SKM-1 (cell line): ENCODE measurements around the gene SARDH.

ENCODE experiments used
- DNase-seq: peaks from one replicate; lab custom pipeline; 2025; ENCODE audit not compliant: unreplicated experiment; lab: John Stamatoyannopoulos, UW

Gene SARDH

DNA sequence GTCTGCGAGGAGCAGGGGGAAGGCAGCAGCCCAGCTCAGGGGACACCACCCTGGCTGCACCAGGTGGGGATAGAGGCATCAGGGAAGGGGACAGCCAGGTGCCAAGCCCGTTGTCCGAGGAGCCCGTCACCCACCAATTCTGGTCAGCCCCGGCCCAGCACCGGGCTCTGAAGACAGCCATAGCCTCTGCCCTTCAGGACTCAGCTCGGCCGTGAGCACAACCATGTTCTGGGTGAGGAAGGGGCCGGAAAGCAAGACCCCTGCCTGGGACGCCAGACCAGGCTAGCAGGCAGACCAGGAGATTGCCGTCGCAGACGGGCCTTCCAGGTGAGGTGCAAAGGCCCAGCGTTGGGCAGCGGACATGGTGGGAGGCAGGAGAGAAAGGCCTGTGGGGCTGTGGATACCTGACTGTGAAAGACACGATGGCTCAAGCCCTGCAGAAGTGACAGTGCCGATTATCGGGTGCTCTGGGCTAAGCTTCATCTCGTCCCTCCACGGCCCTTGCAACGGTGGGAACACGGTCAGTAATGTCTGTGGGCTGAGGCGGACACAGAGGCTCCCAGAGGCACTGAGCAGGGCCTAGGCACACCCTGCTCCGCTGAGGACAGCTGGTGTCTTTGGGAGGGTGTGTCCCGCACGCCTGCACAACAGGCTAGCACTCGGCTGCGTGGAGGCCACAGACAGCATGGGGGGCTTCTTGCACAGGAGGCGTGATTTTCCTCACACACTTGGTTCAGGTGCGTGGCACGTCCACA is 65.5 kb downstream of the SARDH start:
- no peak for DNase-seq

- DNase-seq, result no peak
These were observed 66.8 kb downstream of the SARDH start for GRCh38 chr9:133671371-133671770.

- no peak for DNase-seq
These were observed 67.7 kb downstream of the SARDH start for GRCh38 chr9:133670466-133670865.

GRCh38 chr9:133669182-133669801 is 68.9 kb downstream of the SARDH start:
- DNase-seq, result no peak

GRCh38 chr9:133667759-133668450 is 70.2 kb downstream of the SARDH start:
- no peak for DNase-seq

- DNase-seq, result no peak
These were observed 71.3 kb downstream of the SARDH start for GRCh38 chr9:133666845-133667244.

GRCh38 chr9:133666387-133666786 is 71.8 kb downstream of the SARDH start:
- no peak for DNase-seq

GRCh38 chr9:133665535-133665934 is 72.6 kb downstream of the SARDH start:
- no peak for DNase-seq

- no peak for DNase-seq
These were observed 73.1 kb downstream of the SARDH start for GRCh38 chr9:133665096-133665495.

DNA sequence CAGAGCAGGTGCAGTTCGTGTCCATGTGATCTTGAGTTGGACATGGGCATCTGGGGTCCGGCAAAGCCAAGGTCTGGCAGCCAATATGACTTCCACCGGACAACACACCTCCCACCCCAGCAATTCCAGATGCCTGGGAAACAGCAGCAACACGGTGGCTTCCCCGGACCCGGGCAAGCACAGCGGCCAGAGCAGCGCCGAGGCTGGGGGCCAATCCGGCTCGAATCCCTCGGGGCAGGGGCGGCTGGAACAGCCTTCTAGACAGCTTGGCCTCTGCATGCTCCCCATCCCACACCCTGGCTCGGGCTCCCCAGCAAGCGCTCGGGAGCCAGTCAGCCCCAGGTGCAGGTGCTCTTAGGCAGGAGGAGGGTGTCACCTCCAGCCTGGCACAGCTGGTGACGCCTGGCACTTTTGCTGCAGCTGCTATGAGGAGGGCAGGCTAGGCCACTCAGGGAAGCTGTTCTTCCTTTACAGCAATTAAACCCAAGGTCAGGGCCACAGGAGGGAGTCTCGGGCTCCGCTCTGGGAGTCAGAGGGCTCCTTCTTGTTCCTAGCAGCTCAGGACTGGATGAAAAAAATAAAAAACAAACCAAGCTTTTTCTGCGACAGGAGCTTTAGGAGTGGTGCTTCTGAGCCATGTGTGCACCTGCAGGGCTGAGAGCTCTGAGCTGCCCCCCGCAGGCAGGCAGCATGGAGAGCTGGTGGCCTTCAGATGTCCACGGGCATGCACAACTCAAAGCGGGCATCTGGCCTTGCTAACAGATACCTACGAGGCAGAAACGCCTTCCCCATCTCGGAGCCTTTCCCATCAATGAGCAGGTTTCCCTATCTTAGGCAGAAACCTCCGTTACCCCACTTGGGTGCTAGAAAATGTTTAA is 73.7 kb downstream of the SARDH start:
- DNase-seq, result no peak

DNA sequence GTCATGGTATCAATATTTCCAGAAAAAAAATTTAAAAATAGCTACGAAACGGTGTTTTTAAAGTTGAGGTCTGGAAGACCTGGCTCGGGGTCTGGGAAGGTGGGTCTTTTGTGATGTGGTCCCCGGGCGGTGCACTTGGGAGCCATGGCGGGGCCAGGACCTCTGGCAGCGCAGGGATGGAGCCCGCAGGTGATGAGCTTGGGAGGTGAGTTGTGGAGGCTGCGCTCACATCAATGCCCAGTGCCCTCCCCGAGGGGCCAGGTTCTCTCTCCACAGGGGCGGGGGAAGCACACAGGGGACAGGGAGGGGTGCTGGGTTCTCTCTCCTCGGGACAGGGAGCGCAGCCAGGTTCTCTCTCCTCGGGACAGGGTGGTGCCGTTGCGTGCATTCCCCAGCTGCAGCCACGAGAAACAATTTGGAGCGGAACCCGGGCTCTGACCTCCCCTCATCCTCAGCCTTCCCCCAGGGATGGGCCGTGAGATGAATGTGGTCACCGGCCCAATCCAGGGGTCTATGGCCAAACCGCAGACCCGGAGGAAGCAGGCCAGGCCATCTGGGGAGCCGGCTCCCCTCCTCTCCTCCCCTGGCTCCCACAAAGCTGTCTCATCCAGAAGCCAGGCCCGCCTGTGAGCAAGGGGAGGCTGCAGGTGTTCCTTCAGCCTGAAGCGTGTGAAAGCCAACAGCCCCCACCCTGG is 76.2 kb downstream of the SARDH start:
- DNase-seq, result no peak

DNA sequence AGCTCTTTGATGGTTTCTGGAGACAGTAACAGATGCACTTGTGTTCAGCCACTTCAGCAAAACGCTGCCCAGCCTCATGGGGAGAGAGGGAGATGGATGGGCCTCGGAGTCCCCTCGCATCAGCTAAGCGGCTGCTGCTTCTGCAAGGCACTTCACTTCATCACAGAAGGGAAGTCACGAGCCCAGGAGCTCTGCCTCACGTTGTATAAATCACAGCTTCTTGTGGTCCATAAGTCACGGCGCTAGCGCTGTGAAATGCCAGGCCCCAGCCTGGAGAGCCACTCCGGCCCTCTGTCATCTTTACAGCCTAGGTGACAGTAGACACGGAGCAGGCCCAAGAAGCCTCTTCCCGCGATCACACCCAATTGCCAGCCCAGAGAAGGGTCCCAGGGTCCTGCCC is 78.6 kb downstream of the SARDH start:
- DNase-seq, result no peak

- DNase-seq, result no peak
These were observed 79.4 kb downstream of the SARDH start for GRCh38 chr9:133658442-133659431.

GRCh38 chr9:133657120-133657661 is 81.0 kb downstream of the SARDH start:
- DNase-seq, result no peak

DNA sequence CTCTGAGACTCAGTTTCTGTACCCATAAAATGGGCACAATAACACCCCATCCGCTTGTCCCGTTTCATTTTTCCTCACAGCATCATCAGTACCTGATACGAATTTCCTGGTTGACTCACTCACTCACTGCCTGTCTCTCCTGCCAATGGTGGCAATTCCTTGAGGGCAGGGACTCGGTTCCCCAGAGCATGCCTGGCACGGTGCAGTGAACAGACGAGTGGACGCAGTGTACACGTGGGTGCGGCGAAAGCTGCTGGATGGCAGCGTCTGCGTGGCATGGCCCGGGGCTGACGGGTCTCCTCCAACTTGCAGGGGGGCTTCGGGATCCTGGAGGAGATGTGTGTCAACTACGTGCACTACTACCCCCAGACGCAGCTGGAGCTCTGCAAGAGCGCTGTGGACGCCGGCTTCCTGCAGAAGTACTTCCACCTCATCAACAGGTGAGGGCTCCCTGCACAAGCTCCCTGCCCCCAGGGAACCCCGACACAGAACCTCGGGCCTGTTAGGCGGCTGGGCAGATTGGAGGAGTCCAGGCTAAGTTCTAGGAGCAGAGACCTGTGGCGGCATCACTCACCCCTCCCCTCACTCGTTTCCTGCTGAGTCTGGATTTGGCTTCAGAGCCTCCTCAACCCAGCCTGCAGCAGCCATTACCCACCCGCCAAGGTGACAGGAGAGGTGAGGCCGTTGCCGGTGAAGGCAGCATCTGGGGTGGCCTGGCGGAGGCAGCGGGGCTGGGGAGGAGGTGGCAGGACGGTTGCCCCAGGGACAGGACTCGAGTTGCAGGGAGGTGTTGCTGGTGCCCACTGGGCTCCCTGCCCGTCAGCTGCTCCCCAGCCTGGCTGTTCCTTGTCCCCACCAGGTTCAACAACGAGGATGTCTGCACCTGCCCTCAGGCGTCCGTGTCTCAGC is 81.7 kb downstream of the SARDH start:
- no peak for DNase-seq

GRCh38 chr9:133655701-133656100 is 82.5 kb downstream of the SARDH start:
- no peak for DNase-seq

DNA sequence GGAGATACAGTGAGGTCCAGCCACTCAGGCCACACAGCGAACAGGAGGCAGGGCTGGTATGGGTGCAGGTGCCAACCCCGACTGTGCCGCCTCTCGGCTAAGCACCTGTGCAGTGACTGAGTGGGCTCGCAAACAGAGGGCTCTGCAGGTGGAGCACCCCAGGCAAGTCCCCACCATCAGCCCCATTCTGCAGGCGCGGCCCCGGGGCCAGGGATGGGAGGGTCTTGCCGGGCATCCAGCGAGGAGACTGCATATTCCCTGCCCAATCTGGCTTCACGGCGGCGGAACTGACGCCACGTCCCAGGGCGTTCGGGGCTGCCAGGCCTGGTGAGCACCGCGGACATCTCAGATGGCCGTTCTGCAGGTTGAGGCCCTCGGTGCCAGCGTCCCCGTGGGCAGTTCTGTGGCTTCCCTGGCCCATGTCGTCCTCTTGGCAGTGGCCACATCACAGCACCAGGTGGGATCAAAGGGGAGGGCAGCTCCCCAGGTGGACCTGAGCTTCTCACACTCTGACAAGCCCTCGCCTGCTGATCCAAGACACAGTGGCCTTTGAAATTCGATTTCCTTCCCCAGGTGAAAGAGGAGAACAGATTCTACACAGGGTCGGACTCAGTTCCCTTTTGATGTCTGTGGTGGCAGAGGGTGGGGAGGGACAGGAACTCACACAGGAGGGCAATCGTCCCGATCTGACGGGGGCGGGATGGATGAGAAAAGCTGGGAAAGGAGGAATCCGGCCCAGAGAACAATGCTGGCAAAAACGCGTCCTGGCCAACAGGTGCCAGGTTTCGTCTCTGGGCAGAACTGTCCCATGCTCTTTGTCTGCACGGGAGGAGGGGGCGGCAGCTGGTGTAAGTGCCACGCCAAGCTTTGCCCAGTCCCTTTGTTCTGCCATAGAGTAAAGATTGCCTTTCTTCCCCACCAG is 83.2 kb downstream of the SARDH start:
- DNase-seq, result no peak
